Stimulated activated naive CD4-positive, alpha-beta T cell treated with Interleukin-2 at 50 U/mL for 16 hours (primary cell): ENCODE results near the gene TMC5.
"Not testable (repeated sequence)": the region's sequence is repeated elsewhere in the genome, so short reads cannot be mapped to it uniquely, and the experiment has no call there.

Experiments
- DNase-seq: peaks from one replicate; lab custom pipeline; 2025; lab: John Stamatoyannopoulos, UW

The TMC5 gene

DNA sequence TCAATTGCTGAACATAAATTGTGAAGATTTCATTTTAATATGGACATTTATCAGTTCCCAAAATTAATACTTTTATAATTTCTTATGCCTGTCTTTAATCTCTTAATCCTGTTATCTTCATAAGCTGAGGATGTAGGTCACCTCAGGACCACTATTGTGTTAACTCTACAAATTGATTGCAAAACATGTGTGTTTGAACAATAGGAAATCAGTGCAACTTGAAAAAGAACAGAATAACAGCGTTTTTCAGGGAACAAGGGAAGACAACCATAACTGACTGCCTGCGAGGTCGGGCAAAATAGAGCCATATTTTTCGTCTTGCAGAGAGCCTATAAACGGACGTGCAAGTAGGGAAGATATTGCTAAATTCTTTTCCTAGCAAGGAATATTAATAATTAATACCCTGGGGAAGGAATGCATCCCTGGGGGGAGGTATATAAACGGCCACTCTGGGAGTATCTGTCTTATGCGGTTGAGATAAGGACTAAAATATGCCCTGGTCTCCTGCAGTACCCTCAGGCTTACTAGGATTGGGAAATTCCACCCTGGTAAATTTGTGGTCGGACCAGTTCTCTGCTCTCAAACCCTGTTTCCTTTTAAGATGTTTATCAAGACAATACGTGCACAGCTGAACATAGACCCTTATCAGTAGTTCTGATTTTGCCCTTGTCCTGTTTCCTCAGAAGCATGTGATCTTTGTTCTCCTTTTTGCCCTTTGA lies 125.8 kb downstream of the TMC5 start:
- DNase-seq: not testable (repeated sequence)

DNA sequence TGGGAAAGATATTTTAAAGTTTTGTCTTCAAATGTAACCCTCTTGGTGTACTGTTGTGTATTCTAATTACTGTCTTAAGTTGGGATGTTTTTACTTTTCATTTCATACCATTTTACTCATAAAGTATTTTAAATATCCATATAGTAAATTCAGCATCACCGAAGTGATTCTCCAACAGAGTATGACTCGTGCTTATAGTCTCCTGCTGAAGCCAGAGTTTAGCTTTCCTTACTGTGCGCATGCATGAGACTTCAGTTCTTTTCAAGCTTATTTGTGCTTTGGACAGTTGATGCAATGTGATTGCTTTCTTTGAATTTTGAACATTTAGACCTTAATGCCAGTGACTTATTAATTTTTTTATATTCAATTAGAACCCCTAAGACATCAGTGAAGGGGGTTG lies 130.5 kb downstream of the TMC5 start:
- DNase-seq: no peak
